Choroid plexus epithelial cell (primary cell): ENCODE measurements around the gene CTNNA1.

Source experiments
- DNase-seq: peaks from one replicate; pipeline ENCODE4 v3.0.0-alpha.2; 2010; ENCODE audit warnings: low read depth
- H3K4me3 ChIP-seq: 2 replicates; pipeline ENCODE4 v1.5.1; 2011; ENCODE audit warnings: low read depth, mild to moderate bottlenecking, control low read depth, low read length, moderate library complexity
- CTCF ChIP-seq: conservative IDR thresholded peaks from 2 replicates; pipeline ENCODE4 v1.5.1; 2011; ENCODE audit warnings: low read depth, mild to moderate bottlenecking, control low read depth, inconsistent platforms, low read length, moderate library complexity

Gene CTNNA1

GRCh38 chr5:138778234-138778633, 25.0 kb downstream of the CTNNA1 start:
- DNase-seq = no peak
- TF ChIP-seq CTCF = no peak

GRCh38 chr5:138783976-138784375, 30.8 kb downstream of the CTNNA1 start:
- no peak overlapping the region for H3K4me3 ChIP-seq
- no peak for TF ChIP-seq CTCF
- no peak for DNase-seq

More at GRCh38 chr5:138778234-138778633, 25.0 kb downstream of the CTNNA1 start:
- H3K4me3 ChIP-seq = no peak overlapping the region

GRCh38 chr5:138784590-138784989, 31.4 kb downstream of the CTNNA1 start:
- no peak for TF ChIP-seq CTCF
- DNase-seq = peak; percentile 54
- no peak overlapping the region for H3K4me3 ChIP-seq

GRCh38 chr5:138789771-138790242, 36.6 kb downstream of the CTNNA1 start:
- TF ChIP-seq CTCF = peak; percentile 62
- DNase-seq = peak; percentile 59
- no peak overlapping the region for H3K4me3 ChIP-seq

- TF ChIP-seq CTCF = no peak
- no peak overlapping the region for H3K4me3 ChIP-seq
- DNase-seq = no peak
Observed at GRCh38 chr5:138790684-138791083, 37.5 kb downstream of the CTNNA1 start.

GRCh38 chr5:138792195-138792790, 39.1 kb downstream of the CTNNA1 start:
- no peak overlapping the region for H3K4me3 ChIP-seq
- TF ChIP-seq CTCF = no peak
- DNase-seq = no peak

GRCh38 chr5:138793575-138793974, 40.4 kb downstream of the CTNNA1 start:
- peak; percentile 33 for DNase-seq
- no peak overlapping the region for H3K4me3 ChIP-seq
- TF ChIP-seq CTCF = no peak
